T follicular helper cell (primary cell): Measurements from ENCODE around the gene NR1H4.
"Not testable (repeated sequence)": the region's sequence is repeated elsewhere in the genome, so short reads cannot be mapped to it uniquely, and the experiment has no call there.

Experiments
- DNase-seq: peaks from one replicate; pipeline ENCODE4 v3.0.0-alpha.2; 2020; ENCODE audit warnings: low read depth
- total RNA-seq, 2 experiments: gene quantifications; one replicate each; lab custom pipeline; 2026; lab: John Stamatoyannopoulos, UW

NR1H4 gene
- 0 to 0.12 reads per million in 2 experiments for total RNA-seq

- no peak for DNase-seq
These were observed at the start of gene NR1H4 for GRCh38 chr12:100473716-100474150. TSS of gene NR1H4 (plus strand) at chr12:100473866. CDS start at chr12:100493324, 19,458 bp downstream.

- no peak for DNase-seq
These were observed 47.5 kb upstream of the NR1H4 start for GRCh38 chr12:100426145-100426544.

GRCh38 chr12:100427078-100427477 is 46.6 kb upstream of the NR1H4 start:
- no peak for DNase-seq

GRCh38 chr12:100430251-100430650 is 43.4 kb upstream of the NR1H4 start:
- DNase-seq = not testable (repeated sequence)

GRCh38 chr12:100433701-100434100 is 40.0 kb upstream of the NR1H4 start:
- DNase-seq = no peak

- no peak for DNase-seq
These were observed 39.5 kb upstream of the NR1H4 start for GRCh38 chr12:100434177-100434576.

- no peak for DNase-seq
These were observed 37.7 kb upstream of the NR1H4 start for GRCh38 chr12:100435957-100436356.

- DNase-seq = no peak
These were observed 36.4 kb upstream of the NR1H4 start for GRCh38 chr12:100437038-100437841.

GRCh38 chr12:100439797-100440196 is 33.9 kb upstream of the NR1H4 start:
- DNase-seq = no peak

- DNase-seq = no peak
These were observed 31.3 kb upstream of the NR1H4 start for GRCh38 chr12:100442403-100442802.

- no peak for DNase-seq
These were observed 30.2 kb upstream of the NR1H4 start for GRCh38 chr12:100443434-100443833.

GRCh38 chr12:100445081-100445481 is 28.6 kb upstream of the NR1H4 start:
- no peak for DNase-seq

GRCh38 chr12:100447381-100447780 is 26.3 kb upstream of the NR1H4 start:
- no peak for DNase-seq

GRCh38 chr12:100448656-100449055 is 25.0 kb upstream of the NR1H4 start:
- DNase-seq = no peak

GRCh38 chr12:100450735-100451134 is 22.9 kb upstream of the NR1H4 start:
- no peak for DNase-seq

GRCh38 chr12:100453951-100454350 is 19.7 kb upstream of the NR1H4 start:
- no peak for DNase-seq

- DNase-seq = no peak
These were observed 17.8 kb upstream of the NR1H4 start for GRCh38 chr12:100455896-100456295.

- no peak for DNase-seq
These were observed 15.5 kb upstream of the NR1H4 start for GRCh38 chr12:100458191-100458590.

GRCh38 chr12:100460702-100461101 is 13.0 kb upstream of the NR1H4 start:
- DNase-seq = no peak

GRCh38 chr12:100461330-100461973 is 12.2 kb upstream of the NR1H4 start:
- no peak for DNase-seq

- DNase-seq = no peak
These were observed 10.0 kb upstream of the NR1H4 start for GRCh38 chr12:100463661-100464060.

- no peak for DNase-seq
These were observed 9.1 kb upstream of the NR1H4 start for GRCh38 chr12:100464529-100464928.

GRCh38 chr12:100468126-100468525 is 5.5 kb upstream of the NR1H4 start:
- no peak for DNase-seq
